GM12873 (cell line): ENCODE measurements around the gene ATXN7L2.

Experiments
- CTCF ChIP-seq: IDR thresholded peaks from 2 replicates; pipeline ENCODE4 v1.5.1; 2012; ENCODE audit warnings: low read depth, mild to moderate bottlenecking, moderate library complexity, low read length, control low read depth; ENCODE audit not compliant: insufficient read depth; ENCODE audit errors: missing control alignments

The ATXN7L2 gene

DNA sequence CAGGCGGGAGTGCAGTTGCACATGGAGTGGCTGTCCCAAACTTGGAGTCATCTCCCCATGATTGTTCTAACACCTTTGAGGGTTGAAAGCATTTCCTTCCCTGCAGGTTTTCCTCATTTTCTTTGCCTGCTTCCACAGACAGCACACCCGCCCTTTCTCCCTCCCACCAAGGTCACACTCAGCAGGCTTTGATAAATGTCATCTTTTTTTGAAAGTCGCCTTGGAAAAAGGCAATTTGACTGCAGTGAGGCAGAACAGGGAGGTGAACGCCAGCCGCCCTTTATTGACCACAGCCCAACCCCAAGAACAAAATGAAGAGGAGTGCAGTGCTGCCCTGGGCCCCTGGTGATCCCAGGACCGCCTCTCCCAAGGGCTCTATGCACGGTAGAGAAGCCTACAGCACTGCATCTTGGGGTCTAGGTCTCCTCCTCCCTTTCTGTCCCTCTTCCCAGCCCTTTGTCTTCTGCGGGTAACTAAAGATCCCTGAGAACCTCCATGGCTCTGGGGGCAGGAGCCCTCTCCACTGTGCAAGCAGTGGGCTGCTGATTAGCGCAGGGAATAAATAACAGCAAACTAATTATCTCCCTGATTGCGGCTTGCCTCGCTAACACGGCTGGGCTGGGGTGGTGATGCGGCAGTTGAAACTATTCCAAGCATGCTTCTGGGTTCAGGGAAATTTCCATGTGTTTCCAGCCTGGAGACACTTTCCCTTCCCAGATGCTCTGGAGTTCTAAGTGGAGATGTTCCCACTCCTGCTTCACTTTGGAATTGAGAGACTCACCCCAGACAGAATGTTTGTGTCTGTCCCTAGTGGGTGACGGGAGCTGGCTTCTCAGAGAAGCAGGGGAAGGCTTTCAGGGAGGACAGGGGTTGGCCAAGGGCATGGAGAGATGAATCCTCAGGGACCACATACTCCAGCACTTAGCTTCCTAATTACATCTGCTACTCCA is 37.6 kb downstream of the ATXN7L2 start:
- no peak for TF ChIP-seq CTCF

DNA sequence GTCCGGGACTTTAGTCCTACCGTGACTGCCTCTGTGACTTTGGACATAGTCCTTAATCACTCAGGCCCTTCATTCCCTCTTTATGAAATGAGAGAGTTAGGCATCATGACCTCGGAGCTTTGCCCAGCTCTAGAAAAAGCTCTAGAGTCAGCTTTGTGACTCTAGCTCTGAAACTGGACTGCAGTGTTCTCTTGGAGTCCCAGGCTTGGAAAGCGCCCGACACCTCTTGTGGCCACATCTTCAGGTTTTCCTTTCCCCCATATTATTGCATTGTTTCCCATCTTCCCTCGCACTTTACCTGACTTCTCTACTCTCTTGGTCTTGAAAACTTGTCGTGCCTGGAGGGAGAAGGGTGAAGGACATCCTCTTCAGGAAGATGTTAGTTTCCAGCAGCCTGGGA is 38.3 kb downstream of the ATXN7L2 start:
- TF ChIP-seq CTCF = no peak

DNA sequence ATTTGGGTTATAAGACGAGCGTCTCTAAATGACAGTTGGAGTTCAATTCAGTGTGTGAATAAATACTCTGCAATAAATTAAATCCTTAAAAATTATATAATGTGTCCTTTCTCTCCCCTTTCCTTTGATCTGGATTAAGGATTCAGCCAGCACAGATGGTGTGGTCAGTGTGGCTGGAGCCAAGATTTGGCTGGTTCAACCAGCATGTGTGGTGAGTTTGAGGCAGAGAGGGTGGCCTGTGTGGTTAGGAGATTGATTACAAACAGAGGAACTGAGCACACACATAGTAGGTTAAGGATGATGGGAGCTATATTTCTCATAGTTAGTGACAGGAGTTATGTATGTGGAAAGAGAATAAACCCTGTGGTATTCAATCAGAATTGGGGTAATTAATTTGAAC is 40.0 kb downstream of the ATXN7L2 start:
- no peak for TF ChIP-seq CTCF

GRCh38 chr1:109527098-109527811 is 43.5 kb downstream of the ATXN7L2 start:
- TF ChIP-seq CTCF = no peak

GRCh38 chr1:109527846-109528695 is 44.4 kb downstream of the ATXN7L2 start:
- TF ChIP-seq CTCF = no peak

DNA sequence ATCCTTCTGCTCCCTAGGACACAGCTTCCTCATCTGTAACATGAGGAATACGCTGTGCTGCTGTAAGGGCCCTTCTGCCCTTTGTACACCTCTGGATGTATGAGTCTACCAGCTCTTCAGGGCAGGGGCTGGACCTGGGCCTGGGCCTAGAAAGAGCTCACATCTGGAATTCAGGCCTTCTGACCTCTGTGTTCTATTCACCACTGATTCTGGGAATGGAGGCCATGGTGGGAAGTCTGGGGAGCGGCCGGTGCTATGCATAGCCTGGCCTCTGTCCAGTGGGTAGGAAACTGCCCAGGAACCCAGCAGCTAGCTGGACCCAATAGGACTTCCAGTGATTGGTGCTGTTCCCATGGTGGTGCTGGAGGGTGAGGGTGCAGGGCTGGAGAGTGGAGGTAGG is 45.0 kb downstream of the ATXN7L2 start:
- no peak for TF ChIP-seq CTCF
